Stimulated activated CD4-positive, alpha-beta T cell treated with anti-CD3 and anti-CD28 coated beads, Interleukin-4, amount 100 ng/mL, for 4 hours (primary cell): ENCODE results near the gene CDH26.
"Not testable (repeated sequence)": the region's sequence is repeated elsewhere in the genome, so short reads cannot be mapped to it uniquely, and the experiment has no call there.

ENCODE experiments used
- DNase-seq, 2 experiments: peaks; one replicate each; pipeline ENCODE4 v3.0.0-alpha.2; 2020

Gene CDH26

GRCh38 chr20:60021104-60021503 is 62.9 kb downstream of the CDH26 start:
- DNase-seq, result no peak

GRCh38 chr20:60022849-60023248 is 64.6 kb downstream of the CDH26 start:
- no peak for DNase-seq

GRCh38 chr20:60024245-60024644 is 66.0 kb downstream of the CDH26 start:
- DNase-seq, result no peak

- DNase-seq, result no peak
Measured at GRCh38 chr20:60024801-60025200, 66.6 kb downstream of the CDH26 start.

- no peak for DNase-seq
Measured at GRCh38 chr20:60026010-60026409, 67.8 kb downstream of the CDH26 start.

- no peak for DNase-seq
Measured at GRCh38 chr20:60030471-60030870, 72.2 kb downstream of the CDH26 start.

GRCh38 chr20:60031107-60031506 is 72.9 kb downstream of the CDH26 start:
- DNase-seq, result no peak

GRCh38 chr20:60034231-60035110 is 76.2 kb downstream of the CDH26 start:
- no peak for DNase-seq

GRCh38 chr20:60035486-60035885 is 77.3 kb downstream of the CDH26 start:
- DNase-seq, result no peak

GRCh38 chr20:60036346-60036745 is 78.1 kb downstream of the CDH26 start:
- DNase-seq, result no peak

- no peak for DNase-seq
Measured at GRCh38 chr20:60036746-60037499, 78.7 kb downstream of the CDH26 start.

GRCh38 chr20:60038400-60039008 is 80.3 kb downstream of the CDH26 start:
- no peak for DNase-seq

GRCh38 chr20:60039526-60039925 is 81.3 kb downstream of the CDH26 start:
- no peak for DNase-seq

GRCh38 chr20:60040471-60041162 is 82.4 kb downstream of the CDH26 start:
- no peak for DNase-seq

- not testable (repeated sequence) for DNase-seq
Measured at GRCh38 chr20:60041436-60042165, 83.4 kb downstream of the CDH26 start.

GRCh38 chr20:60043435-60043834 is 85.2 kb downstream of the CDH26 start:
- no peak for DNase-seq

- DNase-seq, result no peak
Measured at GRCh38 chr20:60046011-60046413, 87.8 kb downstream of the CDH26 start.

GRCh38 chr20:60046436-60046835 is 88.2 kb downstream of the CDH26 start:
- DNase-seq, result no peak

GRCh38 chr20:60046860-60047259 is 88.6 kb downstream of the CDH26 start:
- DNase-seq, result no peak

- DNase-seq, result no peak
Measured at GRCh38 chr20:60048634-60049521, 90.7 kb downstream of the CDH26 start.

GRCh38 chr20:60049601-60050000 is 91.4 kb downstream of the CDH26 start:
- DNase-seq, result no peak
